Stimulated activated CD4-positive, alpha-beta T cell treated with anti-CD3 and anti-CD28 coated beads, TNF-alpha, amount 100 ng/mL, for 4 hours (primary cell): ENCODE data around the gene MAN2B2.

ENCODE experiments used
- DNase-seq, 3 experiments: peaks; one replicate each; pipeline ENCODE4 v3.0.0-alpha.2; 2020; ENCODE audit warnings: low read depth in 3 of 3

The MAN2B2 gene

GRCh38 chr4:6594826-6595355, 19.9 kb downstream of the MAN2B2 start:
- no peak for DNase-seq

- DNase-seq = no peak
Observed at GRCh38 chr4:6595897-6596537, 21.0 kb downstream of the MAN2B2 start.

- no peak for DNase-seq
Observed at GRCh38 chr4:6596948-6597347, 22.0 kb downstream of the MAN2B2 start.

GRCh38 chr4:6598127-6598526, 23.1 kb downstream of the MAN2B2 start:
- no peak for DNase-seq

GRCh38 chr4:6598641-6599040, 23.7 kb downstream of the MAN2B2 start:
- no peak for DNase-seq

GRCh38 chr4:6601661-6602250, 26.8 kb downstream of the MAN2B2 start:
- DNase-seq = no peak

- no peak for DNase-seq
Observed at GRCh38 chr4:6602289-6602688, 27.3 kb downstream of the MAN2B2 start.

GRCh38 chr4:6603128-6603527, 28.1 kb downstream of the MAN2B2 start:
- no peak for DNase-seq

- no peak for DNase-seq
Observed at GRCh38 chr4:6605114-6605513, 30.1 kb downstream of the MAN2B2 start.

- no peak for DNase-seq
Observed at GRCh38 chr4:6605605-6606004, 30.6 kb downstream of the MAN2B2 start.

GRCh38 chr4:6606465-6607235, 31.7 kb downstream of the MAN2B2 start:
- no peak for DNase-seq

- DNase-seq = no peak
Observed at GRCh38 chr4:6607368-6608055, 32.5 kb downstream of the MAN2B2 start.

GRCh38 chr4:6608758-6609414, 33.9 kb downstream of the MAN2B2 start:
- DNase-seq = no peak

- DNase-seq = no peak
Observed at GRCh38 chr4:6609415-6610079, 34.6 kb downstream of the MAN2B2 start.

GRCh38 chr4:6610856-6611430, 36.0 kb downstream of the MAN2B2 start:
- DNase-seq = no peak

- no peak for DNase-seq
Observed at GRCh38 chr4:6612961-6613675, 38.1 kb downstream of the MAN2B2 start.

- no peak for DNase-seq
Observed at GRCh38 chr4:6613676-6614651, 39.0 kb downstream of the MAN2B2 start.

GRCh38 chr4:6614701-6615230, 39.8 kb downstream of the MAN2B2 start:
- no peak for DNase-seq
